Natural killer cell (primary cell): ENCODE data around the gene PRR3. TPM values are rescaled to one million over a fixed set of nuclear protein-coding genes. Genes with fewer than 3 reads are reported as not detected.

Experiments
- ATAC-seq, 3 donors: fragments of 150-1000 bp in 2 of 3; fragments of 200-7000 bp in 1 of 3; cut with Tn5 transposase; 1 replicate in 1 of 3; 2 replicates in 2 of 3; pipeline ENCODE4 v1.10.0; 2021; ENCODE audit warnings: mild to moderate bottlenecking in 2 of 3, moderate library complexity in 2 of 3
- DNase-seq, 2 donors: peaks; one replicate each; pipeline versions ENCODE4 v3.0.0 to v3.0.0-alpha.2; 2013 to 2021; ENCODE audit warnings: mixed read lengths in 1 of 2
- H3K27ac ChIP-seq: one replicate; pipeline ENCODE4 v1.5.1; 2013; ENCODE audit warnings: mild to moderate bottlenecking, low read length
- H3K27me3 ChIP-seq: one replicate; pipeline ENCODE4 v1.6.1; 2013; ENCODE audit warnings: low read length; ENCODE audit not compliant: control insufficient read depth, insufficient read depth
- H3K36me3 ChIP-seq: one replicate; pipeline ENCODE4 v1.6.1; 2013; ENCODE audit warnings: low read length; ENCODE audit not compliant: control insufficient read depth, insufficient read depth
- H3K4me1 ChIP-seq: one replicate; pipeline ENCODE4 v1.6.1; 2013; ENCODE audit warnings: low read length; ENCODE audit not compliant: control insufficient read depth, insufficient read depth
- H3K4me3 ChIP-seq: one replicate; pipeline ENCODE4 v1.5.1; 2013; ENCODE audit warnings: low read length
- H3K9me3 ChIP-seq: one replicate; pipeline ENCODE4 v1.6.1; 2013; ENCODE audit warnings: low read length; ENCODE audit not compliant: control insufficient read depth, insufficient read depth
- H3K27ac Mint-ChIP-seq, 2 donors: one replicate each; pipeline ENCODE4 v1.8.0; 2022; ENCODE audit warnings: mild to moderate bottlenecking in 2 of 2, mixed read lengths in 2 of 2, moderate library complexity in 1 of 2
- H3K27me3 Mint-ChIP-seq, 2 donors: one replicate each; pipeline ENCODE4 v1.8.0; 2022; ENCODE audit warnings: low read depth in 2 of 2, mixed read lengths in 2 of 2
- H3K36me3 Mint-ChIP-seq: one replicate; pipeline ENCODE4 v1.8.0; 2022; ENCODE audit warnings: mixed read lengths
- H3K4me1 Mint-ChIP-seq, 2 donors: one replicate each; pipeline ENCODE4 v1.8.0; 2022; ENCODE audit warnings: mixed read lengths in 2 of 2
- H3K4me3 Mint-ChIP-seq: one replicate; pipeline ENCODE4 v1.8.0; 2022; ENCODE audit warnings: mild to moderate bottlenecking, moderate library complexity, mixed read lengths
- H3K9me3 Mint-ChIP-seq, 2 donors: one replicate each; pipeline ENCODE4 v1.8.0; 2022; ENCODE audit warnings: mixed read lengths in 2 of 2
- WGBS: methylation state at CpG from one replicate; pipeline ENCODE4 v1.1.7; 2013; ENCODE audit warnings: missing lambda C conversion rate; ENCODE audit not compliant: insufficient coverage; 5-methylcytosine and 5-hydroxymethylcytosine counted together
- intact Hi-C: fragments of 100-400 bp; cut with micrococcal nuclease; formaldehyde crosslinking; loops from one replicate; pipeline ENCODE4 v1.14.2; 2022
- total RNA-seq, 4 donors: library from RNA; stranded (reverse); fragments of 120-200 nt in 1 of 4; gene quantifications; one replicate each; pipeline versions ENCODE4 v1.2.3 to v1.2.4, GENCODE V29; 2013 to 2022
- TF ChIP-seq, protein P1 (sequence below): fragments of 200-600 bp; IDR thresholded peaks from one replicate; pipeline ENCODE4 v1.8.0; 2022; ENCODE audit warnings: antibody characterized with exemption

The PRR3 gene
- total RNA-seq, 3 donors from 2014 or later (not counting 1 experiment from before 2014, with no cell fraction given), result 9.5 to 14.8 (median 13.9) TPM

GRCh38 chr6:30560930-30561329, 3.8 kb downstream of the PRR3 start:
- H3K27me3 Mint-ChIP-seq, result no peaks in the 10 kb centered on the region
- WGBS, result no CpG with 5 or more reads among the region's 3 CpGs
- Histone ChIP-seq H3K36me3 (peaks cover 10% of the 10 kb centered on the region), H3K9me3 (no peaks in the 10 kb centered on the region), H3K27ac (no peak overlapping the region), H3K27me3 (no peaks in the 10 kb centered on the region), H3K4me1 (peaks cover 13% of the 10 kb centered on the region), H3K4me3 (no peak overlapping the region)
- TF ChIP-seq, protein P1, sequence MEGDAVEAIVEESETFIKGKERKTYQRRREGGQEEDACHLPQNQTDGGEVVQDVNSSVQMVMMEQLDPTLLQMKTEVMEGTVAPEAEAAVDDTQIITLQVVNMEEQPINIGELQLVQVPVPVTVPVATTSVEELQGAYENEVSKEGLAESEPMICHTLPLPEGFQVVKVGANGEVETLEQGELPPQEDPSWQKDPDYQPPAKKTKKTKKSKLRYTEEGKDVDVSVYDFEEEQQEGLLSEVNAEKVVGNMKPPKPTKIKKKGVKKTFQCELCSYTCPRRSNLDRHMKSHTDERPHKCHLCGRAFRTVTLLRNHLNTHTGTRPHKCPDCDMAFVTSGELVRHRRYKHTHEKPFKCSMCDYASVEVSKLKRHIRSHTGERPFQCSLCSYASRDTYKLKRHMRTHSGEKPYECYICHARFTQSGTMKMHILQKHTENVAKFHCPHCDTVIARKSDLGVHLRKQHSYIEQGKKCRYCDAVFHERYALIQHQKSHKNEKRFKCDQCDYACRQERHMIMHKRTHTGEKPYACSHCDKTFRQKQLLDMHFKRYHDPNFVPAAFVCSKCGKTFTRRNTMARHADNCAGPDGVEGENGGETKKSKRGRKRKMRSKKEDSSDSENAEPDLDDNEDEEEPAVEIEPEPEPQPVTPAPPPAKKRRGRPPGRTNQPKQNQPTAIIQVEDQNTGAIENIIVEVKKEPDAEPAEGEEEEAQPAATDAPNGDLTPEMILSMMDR, result no peak
- H3K4me1 Mint-ChIP-seq, result peaks cover 28 to 35% of the 10 kb centered on the region in 2 donors
- ATAC-seq, result no peak
- no peak overlapping the region for H3K4me3 Mint-ChIP-seq
- intact Hi-C loops, result no loop called here
- H3K27ac Mint-ChIP-seq, result no peak overlapping the region
- no peak for DNase-seq
- no peaks in the 10 kb centered on the region for H3K9me3 Mint-ChIP-seq
- no peaks in the 10 kb centered on the region for H3K36me3 Mint-ChIP-seq

DNA sequence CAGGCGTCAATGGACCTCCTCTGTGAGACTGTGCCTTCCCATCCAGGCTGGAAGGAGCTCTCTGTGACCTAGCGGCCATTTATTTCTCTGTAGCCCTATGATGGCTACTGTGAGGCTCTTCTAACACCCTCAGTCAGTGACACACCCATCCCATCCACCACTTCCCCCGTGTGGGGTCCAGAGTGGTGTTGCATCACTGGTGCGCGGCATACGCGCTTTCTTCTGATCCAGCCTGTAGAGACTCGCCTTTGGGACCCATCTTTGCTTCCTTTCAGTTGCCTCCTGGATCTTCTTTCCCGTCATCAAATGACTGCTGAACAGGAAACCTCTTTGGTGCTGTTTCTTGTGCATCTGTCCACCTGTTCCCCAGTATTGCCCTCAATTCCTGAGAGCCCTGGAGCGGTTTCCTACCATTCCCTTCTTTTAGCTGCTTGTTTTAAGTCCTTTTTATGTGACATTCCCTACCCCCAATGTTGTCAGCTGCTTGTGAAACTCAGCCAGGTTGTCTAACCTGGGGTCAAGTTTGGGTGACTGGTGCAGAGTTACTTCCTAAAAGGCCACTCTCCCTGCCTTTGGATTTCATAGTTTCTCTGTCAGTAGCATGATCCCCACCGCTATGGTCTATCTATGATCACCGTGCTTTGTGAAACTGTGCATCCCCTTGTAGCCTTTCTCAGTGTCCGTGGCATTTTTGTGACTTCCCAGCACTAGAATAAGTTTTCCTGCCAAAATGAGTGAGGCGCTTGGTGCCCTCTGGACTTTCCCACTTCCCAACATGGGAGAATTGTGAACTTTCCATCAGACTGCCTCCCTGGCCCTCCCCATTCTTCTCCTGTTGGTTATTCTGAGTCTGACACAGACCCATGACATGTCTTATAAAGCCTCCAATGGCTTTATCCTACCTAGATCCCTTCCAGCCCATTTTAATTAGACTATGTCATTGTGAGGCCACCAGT, 5.7 kb downstream of the PRR3 start:
- Histone ChIP-seq H3K27me3 (no peaks in the 10 kb centered on the region), H3K4me3 (no peak overlapping the region), H3K36me3 (peaks cover 10% of the 10 kb centered on the region), H3K9me3 (no peaks in the 10 kb centered on the region), H3K27ac (no peak overlapping the region), H3K4me1 (peaks cover 7% of the 10 kb centered on the region)
- H3K4me1 Mint-ChIP-seq, result peaks cover 16 to 19% of the 10 kb centered on the region in 2 donors
- no peaks in the 10 kb centered on the region for H3K36me3 Mint-ChIP-seq
- H3K9me3 Mint-ChIP-seq, result no peaks in the 10 kb centered on the region
- H3K4me3 Mint-ChIP-seq, result no peak overlapping the region
- H3K27ac Mint-ChIP-seq, result peak overlapping the region; percentile 3 to 20
- 92% methylated on average over 14 of the region's 14 CpGs for WGBS
- TF ChIP-seq, protein P1, result no peak
- intact Hi-C loops, result no loop called here
- DNase-seq, result no peak
- no peaks in the 10 kb centered on the region for H3K27me3 Mint-ChIP-seq
- no peak for ATAC-seq

DNA sequence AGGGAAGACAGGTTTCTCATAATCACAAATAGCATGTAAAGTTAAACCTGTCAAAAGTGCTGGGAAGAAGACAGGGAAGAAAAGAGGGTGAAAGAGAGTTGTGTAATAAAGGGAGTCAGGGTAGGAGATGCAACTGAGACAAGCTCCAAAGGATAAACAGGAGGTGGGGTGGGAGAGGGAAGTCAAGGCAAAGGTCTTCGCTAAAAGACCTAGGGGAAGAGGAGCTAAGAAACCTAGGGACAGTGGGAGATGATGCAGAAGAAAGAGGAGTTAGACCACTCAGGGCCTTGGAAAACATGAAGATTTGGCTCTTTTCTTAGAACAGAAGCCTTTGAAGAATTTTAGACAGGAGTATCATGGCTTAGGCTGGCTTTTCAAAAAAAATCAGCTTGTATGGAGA, 7.0 kb downstream of the PRR3 start:
- Mint-ChIP-seq H3K4me1 (peaks cover 9 to 14% of the 10 kb centered on the region in 2 donors), H3K9me3 (no peaks in the 10 kb centered on the region), H3K27ac (peak overlapping the region in 1 of 2 donors; percentile 3), H3K27me3 (no peaks in the 10 kb centered on the region), H3K4me3 (no peak overlapping the region), H3K36me3 (no peaks in the 10 kb centered on the region)
- Histone ChIP-seq H3K4me1 (no peaks in the 10 kb centered on the region), H3K36me3 (peaks cover 10% of the 10 kb centered on the region), H3K9me3 (no peaks in the 10 kb centered on the region), H3K4me3 (no peak overlapping the region), H3K27me3 (no peaks in the 10 kb centered on the region), H3K27ac (no peak overlapping the region)
- WGBS, result 91% methylated on average over 1 of the region's 1 CpG
- no peak for DNase-seq
- ATAC-seq, result no peak
- TF ChIP-seq, protein P1, result no peak
- intact Hi-C loops, result no loop called here
